Stimulated activated CD4-positive, alpha-beta T cell treated with anti-CD3 and anti-CD28 coated beads, Interleukin-4, amount 100 ng/mL, for 1 hour (primary cell): ENCODE measurements around the gene MKNK2.
"Not testable (repeated sequence)": the region's sequence is repeated elsewhere in the genome, so short reads cannot be mapped to it uniquely, and the experiment has no call there.

ENCODE experiments used
- DNase-seq: peaks from one replicate; pipeline ENCODE4 v3.0.0-alpha.2; 2020

Gene MKNK2

DNA sequence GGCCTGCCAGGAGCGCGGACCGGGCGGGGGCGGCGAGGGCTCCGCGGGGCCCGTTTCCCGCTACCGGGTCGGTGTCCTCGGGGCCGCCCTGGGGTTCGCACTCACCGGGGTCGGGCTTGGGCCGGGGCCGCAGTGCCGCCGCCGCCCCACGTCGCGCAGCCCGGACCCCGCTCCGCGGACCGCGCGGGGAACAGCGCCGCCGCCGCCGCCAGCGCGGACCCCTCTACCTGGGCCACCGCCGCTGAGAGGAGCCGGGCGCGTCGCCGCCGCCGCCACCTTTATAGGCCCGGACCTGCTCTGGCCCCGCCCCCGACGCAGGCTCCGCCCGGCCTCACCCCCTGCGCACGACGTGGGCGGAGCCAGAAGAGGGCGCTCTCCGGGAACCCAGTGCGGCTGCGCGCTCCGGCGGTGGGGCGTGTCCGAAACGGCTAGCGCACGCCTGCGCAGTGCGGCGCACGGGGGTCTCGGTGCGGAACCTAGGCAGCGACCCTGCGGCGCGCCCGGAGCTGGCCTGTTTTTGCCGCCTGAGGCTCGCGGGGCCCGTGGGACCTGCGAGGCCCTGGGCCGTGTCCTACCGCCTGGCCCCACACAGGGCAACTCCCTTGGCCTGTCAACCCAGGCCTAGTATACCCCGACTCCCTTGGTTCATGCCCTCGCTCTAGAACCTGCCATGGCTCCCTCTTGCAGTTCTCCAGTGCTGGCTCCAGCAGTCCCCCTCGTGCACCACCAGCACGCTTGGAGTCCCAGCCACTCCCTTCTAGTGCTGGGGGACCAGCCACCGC lies at the start of gene MKNK2:
Gene MKNK2 (minus strand): TSS at position 254 of the 782 bp plus-strand sequence. CDS start 393 bp downstream, outside the sequence.
- peak; percentile 96 for DNase-seq

DNA sequence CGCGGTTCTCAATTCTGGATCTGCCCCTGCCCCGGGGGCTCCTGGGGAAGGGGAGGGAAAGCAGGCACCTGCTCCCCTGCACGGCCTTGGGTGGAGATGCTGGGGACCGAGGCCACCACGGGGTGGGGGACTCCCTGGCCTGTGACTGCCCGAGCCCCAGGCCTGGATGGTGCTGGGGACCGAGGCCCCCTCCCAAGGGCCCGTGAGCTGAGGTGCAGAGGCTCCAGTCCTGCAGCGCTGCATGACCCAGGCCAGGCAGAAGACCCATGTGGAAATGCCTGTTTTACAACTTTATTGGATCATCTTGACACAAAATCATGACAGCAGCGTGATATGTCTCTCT lies 49.6 kb upstream of the MKNK2 start:
- no peak for DNase-seq

DNA sequence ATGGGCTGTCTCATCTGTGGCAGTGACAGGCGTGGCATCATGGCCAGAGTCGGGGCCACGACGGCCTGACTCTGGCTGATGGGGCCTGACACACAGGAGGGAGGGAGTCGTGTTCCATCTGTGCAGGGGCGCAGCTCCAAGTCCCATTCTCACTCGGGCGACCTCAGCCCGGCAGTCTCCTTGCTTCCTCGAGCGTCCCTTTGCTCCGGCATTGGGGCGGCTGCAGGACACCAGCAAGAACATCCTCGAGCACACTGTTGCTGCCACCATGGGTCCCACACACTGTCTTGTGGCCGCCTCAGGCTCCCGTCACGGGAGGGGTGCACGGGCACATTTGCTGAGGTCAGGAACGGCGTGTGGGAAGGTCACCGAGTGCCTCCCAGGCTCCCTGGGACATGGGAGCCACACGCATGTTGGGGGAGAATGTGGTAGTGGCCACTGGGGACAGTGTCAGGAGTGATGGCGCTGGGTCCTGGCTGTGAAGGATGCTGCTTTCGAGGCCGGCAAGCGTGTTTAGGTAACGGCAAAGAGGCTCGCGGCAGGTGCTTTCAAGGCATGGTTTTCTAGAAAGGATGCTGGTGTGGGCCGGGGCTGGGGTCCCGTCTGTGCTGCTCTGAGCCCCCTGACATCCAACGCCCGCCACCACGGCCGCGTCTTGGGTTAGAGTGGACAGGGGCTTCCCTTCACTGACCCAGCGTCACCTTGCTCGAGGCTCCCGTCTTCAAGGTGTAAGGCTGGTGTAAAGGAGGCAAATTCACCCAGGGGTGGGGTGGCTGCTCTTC lies 49.1 kb upstream of the MKNK2 start:
- DNase-seq = no peak

DNA sequence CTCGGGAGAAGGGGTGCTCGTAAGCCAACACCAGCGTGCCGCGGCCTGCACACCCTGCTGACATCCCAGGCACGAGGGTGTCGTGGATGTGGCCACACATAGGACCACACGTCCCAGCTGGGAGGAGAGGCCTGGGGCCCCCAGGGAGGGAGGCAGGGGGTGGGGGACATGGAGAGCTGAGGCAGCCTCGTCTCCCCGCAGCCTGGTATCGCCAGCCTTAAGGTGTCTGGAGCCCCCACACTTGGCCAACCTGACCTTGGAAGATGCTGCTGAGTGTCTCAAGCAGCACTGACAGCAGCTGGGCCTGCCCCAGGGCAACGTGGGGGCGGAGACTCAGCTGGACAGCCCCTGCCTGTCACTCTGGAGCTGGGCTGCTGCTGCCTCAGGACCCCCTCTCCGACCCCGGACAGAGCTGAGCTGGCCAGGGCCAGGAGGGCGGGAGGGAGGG lies 48.0 kb upstream of the MKNK2 start:
- no peak for DNase-seq

DNA sequence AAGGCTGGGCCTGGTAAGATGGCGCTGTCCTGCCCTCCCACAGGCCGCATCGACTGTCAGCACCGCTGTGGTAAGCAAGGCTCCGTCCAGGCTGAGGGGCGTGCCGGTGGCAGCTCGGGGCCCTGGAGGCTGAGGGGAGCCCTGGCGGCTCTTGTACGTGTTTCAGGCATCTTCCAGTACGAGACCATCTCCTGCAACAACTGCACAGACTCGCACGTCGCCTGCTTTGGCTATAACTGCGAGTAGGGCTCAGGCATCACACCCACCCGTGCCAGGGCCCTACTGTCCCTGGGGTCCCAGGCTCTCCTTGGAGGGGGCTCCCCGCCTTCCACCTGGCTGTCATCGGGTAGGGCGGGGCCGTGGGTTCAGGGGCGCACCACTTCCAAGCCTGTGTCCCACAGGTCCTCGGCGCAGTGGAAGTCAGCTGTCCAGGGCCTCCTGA lies 46.9 kb upstream of the MKNK2 start:
- DNase-seq = no peak

DNA sequence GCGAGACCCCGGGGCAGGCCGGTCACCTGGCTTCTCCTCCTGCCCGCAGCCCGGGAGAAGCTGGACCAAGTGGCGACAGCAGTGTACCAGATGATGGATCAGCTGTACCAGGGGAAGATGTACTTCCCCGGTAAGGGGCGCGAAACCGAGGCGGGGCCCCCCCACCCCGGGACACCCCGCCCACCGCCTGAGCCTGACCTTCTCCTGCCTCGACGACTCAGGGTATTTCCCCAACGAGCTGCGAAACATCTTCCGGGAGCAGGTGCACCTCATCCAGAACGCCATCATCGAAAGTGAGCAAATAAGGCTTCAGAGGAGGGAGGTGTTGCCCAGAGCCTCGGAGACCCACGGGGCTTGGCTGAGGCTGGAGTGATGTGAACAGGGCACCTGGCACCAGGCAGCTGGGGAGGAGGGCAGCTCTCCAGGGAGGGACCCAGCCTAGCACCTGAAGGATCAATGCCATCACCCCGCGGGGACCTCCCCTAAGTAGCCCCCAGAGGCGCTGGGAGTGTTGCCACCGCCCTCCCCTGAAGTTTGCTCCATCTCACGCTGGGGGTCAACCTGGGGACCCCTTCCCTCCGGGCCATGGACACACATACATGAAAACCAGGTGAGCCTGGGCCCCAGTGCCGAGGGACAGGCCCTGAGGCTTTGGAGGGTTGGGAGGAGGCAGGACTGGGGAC lies 46.3 kb upstream of the MKNK2 start:
- DNase-seq = peak; percentile 65

DNA sequence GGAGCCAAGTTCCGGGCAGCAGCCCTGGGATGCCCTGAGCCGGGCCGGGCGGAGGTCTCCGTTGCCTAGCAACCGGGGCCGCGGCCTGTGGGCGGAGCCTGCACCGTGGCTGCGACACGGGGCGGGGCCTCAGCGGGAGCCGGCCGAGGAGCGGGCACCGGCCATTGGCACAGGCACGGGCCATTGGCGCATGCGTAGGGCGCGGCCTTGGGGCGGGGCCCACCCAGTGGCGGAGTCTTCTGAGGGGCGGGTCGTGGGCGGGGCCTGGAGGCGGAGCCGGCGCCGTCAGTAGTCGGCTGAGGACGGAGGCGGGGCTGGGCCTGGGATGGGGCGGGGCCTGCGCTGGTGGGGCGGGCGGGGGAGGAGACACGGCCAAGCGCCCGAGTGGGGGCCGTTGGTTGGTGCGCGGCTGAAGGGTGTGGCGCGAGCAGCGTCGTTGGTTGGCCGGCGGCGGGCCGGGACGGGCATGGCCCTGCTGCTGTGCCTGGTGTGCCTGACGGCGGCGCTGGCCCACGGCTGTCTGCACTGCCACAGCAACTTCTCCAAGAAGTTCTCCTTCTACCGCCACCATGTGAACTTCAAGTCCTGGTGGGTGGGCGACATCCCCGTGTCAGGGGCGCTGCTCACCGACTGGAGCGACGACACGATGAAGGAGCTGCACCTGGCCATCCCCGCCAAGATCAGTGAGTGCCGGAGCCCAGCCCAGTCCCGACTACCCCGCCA lies 45.6 kb upstream of the MKNK2 start, which contains the start of gene IZUMO4:
Gene IZUMO4 (plus strand): TSS at position 436 of the 723 bp plus-strand sequence. CDS start 31 bp downstream, at position 467.
- DNase-seq = peak; percentile 100

DNA sequence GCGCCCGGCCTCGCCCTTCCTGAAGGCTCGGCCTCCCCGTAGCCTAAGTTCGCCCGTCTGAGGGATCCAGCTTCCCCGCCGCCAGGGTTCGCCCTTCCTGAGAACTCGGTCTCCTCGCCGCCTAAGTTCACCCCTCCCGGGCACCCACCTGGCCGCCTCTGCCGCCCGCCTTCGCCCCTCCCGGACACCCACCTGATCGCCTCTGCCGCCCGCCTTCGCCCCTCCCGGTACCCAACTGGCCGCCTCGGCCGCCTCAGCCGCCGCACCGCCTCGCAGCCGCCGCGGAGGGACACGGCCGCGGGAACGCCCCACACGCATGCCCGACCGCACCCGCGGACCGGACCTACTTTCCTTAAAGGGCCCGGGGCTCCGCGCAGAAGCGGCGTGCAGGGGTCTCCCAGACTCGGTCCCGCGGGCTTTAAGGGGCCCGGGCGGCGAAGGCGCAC lies 45.0 kb upstream of the MKNK2 start, which contains the start of gene MOB3A:
Gene MOB3A (minus strand): TSS at position 293 of the 446 bp plus-strand sequence. CDS start 17,766 bp downstream, outside the sequence.
- DNase-seq = peak; percentile 84

DNA sequence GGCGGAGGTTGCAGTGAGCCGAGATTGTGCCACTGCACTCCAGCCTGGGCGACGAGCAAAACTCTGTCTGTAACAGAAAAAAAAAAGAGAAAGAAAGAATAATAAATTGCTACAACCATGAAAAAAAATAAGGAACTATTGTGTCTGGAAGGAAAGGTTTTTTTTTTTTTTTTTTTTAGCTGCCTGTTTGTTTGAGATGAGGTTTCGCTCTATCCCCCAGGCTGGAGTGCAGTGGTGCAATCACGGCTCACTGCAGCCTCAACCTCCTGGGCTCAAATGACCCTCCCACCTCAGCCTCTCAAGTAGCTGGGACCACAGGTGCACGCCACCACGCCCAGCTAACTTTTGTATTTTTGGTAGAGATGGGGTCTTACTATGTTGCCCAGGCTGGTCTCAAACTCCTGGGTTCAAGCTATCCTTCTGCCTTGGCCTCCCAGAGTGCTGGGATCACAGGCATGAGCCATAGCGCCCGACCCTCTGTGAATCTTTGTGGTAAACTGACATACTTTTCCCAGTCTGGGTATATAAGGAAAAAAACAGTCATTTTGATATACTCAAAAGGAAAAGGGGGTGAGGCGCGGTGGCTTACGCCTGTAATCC lies 41.0 kb upstream of the MKNK2 start:
- DNase-seq = not testable (repeated sequence)

DNA sequence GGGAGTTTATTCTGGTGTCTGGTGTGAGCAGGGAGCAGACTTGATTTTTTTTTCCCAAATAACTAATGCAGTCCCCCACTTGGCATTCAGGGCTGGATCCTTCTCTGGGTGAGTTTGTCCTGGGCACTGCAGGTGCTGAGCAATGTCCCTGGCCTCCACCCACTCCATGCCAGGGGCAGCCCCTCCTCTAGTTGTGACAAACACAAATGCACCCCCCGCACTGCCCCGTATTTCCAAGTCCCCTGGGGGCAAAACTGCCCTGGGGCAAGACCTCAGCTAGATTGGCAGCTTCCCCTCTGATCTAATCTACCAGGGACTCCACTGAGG lies 38.6 kb upstream of the MKNK2 start:
- DNase-seq = no peak

DNA sequence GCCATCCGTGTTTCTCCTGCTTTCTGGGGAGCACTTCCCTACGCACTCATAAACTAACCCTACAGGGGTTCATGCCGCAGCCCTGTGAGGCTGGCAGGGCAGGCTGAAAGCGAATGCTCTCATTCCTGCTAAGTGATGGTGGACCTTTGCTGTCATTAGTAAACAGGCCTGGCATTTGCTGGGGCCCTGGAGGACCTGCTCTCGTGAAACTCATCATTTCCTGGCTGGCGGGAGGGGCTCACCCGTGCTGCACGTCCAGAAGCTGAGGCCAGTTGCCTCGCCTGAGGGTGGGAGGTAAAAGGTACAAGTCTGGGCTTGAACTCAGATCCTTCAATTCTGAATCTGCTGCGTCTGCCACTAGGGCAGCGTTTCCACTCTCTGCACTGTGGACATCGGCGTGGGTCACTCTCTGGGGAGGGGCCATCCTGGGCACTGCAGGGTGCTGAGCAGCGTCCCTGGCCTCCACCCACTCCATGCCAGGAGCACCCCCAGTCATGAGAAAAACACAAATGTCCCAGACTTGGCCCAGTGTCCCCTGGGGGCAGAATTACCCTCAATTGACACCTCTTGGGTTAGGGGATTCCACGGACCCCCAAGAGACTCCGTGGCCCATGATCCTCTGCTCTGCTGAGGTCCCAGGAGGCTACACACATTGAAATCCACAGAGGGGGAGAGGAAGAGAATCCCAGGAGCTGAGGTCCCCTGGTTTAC lies 38.1 kb upstream of the MKNK2 start:
- no peak for DNase-seq

DNA sequence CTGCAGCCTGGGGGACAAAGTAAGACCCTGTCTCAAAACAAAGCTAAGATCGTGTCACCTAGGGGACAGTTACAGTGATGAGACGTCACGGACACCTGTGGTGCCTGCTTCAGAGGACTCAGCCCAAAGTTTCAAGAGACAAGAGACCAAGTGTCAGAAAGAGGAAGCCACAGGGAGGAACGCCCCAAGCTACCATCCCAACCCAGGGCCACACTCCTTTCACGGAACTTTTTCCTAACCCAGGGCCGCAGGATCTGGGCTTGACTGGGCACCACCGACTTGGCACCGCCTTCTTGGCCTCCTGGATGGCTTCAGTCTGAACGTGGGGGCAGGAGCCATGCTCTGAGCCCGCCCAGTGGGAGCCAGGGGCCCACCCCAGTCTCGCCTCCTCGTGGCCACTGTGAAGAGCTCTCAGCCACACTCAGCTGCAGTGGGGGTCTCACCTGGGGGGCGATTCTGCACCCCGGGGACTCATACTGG lies 36.6 kb upstream of the MKNK2 start:
- DNase-seq = no peak

DNA sequence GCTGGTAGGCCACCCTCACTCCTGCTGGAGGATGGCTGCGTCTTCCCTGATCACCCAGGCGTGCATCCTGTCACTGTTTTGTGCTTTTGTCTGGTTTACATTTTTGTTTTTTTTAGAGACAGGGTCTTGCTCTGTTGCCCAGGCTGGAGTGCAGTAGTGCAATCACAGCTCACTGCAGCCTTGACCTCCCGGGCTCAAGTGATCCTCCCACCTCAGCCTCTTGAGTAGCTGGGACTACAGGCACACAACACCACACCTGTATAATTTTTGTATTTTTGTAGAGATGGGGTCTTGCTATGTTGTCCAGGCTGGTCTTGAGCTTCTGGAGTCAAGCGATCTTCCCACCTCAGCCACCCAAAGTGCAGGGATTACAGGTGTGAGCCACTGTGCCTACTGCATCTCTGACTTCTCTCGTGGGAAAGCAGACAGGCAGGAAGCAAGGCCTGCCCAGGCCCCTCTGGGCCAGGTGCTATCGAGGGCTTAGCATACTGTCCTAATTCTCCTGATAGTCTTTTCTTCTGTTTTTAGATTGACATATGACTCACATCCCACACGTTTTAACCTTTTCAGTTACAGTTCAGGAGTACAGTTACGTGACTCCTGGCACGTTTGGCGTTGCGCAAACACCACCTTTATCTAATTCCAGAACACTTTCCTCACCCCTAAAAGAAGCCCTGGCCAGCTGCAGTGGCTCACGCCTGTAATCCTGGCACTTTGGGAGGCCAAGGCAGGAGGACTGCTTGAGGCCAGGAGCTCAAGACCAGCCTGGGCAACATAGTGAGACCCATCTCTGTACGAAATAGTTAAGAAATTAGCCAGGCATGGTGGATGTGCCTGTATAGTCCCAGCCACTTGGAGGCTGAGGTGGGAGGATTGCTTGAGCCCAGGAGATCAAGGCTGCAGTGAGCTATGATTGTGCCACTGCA lies 35.9 kb upstream of the MKNK2 start:
- not testable (repeated sequence) for DNase-seq

DNA sequence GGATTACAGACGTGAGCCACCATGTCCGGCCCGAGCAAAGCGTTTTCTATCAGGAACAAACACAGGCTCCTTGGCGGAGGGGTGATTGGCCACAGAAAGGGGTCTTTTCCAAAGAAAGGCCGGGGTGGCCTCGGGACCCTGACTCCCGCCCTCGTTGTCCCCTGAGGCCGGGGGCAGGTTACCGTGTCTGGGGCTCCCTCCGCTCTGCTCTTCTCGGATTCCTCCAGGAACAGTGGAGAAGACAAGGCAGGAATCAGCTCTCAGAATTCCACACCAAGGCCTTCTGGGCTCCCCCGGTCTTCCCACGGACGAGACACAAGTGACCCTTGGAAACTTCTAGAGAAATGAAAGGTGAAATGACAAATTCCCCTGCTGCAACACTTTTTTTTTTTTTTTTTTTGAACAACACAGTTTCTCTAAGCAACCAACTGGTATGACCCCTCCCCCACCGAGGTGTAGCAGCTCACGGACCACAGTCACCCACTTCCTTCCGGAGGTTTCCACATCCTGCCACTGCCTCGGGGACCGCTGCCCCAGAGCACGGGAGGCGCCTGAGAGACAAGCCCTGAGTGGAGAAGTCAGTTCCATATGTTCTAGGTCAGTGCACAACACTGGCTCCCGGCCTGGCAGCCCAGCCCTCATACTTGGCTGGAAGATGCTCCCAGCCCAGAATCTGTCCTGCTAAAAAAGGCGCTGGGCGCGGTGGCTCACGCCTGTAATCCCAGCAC lies 34.1 kb upstream of the MKNK2 start:
- peak; percentile 82 for DNase-seq

DNA sequence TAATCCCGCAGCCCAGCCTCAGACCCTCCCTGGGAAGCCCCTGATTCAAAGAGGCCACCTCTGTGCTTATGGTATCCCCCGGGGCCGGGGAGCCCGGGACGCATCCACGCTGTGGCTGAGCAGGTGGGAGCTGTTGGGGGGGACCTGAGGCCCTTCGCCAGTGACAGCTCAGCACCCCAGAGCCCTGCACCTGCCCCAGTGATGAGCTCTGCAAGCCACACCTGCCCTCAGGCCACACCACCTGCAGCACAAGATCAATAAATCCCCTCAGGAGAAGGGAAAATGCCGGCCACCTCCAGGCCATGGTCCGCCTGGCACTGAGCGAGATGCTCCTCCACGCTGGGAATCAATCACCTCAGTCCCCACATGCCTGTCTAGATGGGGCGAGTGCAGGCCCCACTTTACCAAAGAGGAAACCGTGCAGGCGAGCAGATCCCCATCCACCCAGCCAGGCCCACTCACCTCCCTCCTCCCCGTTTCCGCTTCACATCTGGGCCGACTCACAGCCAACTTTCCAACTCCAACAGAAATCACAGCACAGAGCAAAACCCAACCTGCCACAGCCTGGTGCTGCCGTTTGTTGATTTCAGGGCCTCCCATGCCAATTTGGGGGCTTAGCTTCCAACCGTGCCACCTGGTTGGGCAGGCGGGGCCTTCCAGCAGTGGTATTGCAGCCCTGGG lies 32.3 kb upstream of the MKNK2 start:
- peak; percentile 61 for DNase-seq

DNA sequence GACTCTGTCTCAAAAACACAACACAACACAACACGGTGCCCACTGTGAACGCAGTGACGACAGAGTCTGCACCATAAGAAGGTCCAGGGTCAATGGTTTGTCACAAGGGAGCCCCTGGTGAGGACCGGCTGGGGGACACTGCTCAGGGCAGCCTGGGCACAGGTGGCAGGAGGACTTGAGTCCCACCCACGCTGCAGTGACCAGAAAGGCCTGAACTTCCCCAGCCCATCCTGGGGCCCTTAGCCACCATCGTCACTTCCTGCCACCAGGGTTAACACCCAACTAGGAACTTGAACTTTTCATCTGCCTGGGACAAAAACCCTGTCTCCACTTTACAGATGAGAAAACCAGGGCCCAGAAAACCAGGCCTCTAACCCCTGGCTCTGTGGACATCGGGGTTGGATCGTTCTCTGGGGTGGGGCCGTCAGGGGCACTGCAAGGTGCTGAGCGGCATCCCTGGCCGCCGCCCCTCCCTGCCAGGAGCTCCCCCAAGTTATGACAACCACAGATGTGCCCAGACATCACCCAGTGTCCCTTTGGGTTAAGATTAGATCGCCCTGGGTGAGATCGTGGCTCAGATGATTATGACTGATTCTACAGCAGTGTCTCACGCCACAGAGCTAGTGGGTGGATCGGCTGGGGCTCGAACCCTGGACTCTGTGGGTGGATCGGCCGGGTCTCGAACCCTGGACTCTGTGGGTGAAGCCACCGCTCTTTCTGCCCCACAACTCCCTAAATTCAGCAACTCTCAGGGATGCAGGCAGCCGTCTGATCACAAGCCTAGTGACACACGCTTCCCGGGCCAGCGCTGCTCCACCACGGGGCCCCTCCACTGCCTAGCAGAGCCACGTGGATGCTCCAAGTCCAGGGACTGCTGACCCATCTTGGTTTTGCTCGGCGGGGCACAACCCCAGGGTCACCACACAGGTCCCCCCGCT lies 31.1 kb upstream of the MKNK2 start:
- DNase-seq = no peak

DNA sequence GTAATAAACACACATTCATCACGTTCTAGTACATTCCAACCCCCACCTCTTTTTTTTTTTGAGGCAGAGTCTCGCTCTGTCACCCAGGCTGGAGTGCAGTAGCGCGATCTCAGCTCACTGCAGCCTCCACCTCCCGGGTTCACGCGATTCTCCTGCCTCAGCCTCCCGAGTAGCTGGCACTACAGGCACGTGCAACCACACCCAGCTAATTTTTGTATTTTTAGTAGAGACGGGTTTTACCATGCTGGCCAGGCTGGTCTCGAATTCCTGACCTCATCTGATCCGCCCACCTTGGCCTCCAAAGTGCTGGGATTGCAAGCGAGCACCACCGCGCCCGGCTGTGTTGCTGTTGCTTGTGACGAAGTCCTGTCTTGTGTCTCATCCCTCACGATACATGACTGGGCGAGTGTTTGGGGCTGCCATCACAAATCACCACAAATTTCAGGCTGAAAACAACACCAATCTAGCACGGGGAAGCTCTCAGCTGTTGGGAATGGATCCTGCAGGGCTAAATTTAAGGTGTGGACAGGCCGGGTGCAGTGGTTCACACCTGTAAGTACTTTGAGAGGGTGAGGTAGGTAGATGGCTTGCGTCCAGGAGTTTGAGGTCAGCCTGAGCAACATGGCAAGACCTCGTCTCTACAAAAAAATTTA lies 29.4 kb upstream of the MKNK2 start:
- no peak for DNase-seq
